Raji (cell line): ENCODE measurements around the gene CLCF1.

ENCODE experiments used
- POLR2A ChIP-seq: IDR thresholded peaks from 2 replicates; pipeline ENCODE4 v1.6.1; 2011; ENCODE audit warnings: low read depth, low read length, control low read depth; ENCODE audit not compliant: insufficient read depth

CLCF1 gene

DNA sequence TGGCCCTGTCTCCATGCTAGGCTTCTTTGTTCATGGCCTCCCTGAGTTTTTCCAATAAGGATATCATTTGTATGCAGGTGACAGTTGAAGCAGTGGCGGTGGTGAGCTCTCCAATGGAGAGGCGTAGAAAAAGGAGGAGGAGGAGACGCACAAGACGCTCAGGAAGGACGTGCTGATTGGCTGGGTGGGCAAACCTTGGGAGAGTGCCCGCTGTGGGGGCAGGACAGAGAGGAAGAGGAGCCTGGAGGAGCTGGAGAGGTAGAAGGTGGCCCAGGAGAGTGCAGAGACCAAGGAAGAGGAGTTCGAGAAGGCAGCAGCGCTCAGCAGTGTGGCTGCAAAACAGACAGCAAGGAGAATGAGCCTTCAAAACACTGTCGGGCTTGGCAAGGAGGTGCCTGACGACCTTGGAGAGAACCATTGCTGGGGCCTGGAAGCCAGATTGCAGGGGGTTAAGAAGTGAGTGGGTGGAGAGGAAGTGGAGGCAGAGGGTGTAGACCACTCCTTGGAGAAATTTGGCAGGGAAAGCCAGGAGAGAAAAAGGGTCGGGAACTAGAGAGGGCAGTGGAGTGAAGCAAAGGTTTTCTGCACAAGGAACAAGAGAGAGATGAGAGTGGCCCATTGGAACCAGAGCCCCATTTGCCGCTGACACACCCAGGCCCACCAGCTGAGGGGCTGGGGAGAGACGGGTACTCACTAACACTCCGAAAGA lies 7.5 kb downstream of the CLCF1 start:
- no peak for TF ChIP-seq POLR2A

DNA sequence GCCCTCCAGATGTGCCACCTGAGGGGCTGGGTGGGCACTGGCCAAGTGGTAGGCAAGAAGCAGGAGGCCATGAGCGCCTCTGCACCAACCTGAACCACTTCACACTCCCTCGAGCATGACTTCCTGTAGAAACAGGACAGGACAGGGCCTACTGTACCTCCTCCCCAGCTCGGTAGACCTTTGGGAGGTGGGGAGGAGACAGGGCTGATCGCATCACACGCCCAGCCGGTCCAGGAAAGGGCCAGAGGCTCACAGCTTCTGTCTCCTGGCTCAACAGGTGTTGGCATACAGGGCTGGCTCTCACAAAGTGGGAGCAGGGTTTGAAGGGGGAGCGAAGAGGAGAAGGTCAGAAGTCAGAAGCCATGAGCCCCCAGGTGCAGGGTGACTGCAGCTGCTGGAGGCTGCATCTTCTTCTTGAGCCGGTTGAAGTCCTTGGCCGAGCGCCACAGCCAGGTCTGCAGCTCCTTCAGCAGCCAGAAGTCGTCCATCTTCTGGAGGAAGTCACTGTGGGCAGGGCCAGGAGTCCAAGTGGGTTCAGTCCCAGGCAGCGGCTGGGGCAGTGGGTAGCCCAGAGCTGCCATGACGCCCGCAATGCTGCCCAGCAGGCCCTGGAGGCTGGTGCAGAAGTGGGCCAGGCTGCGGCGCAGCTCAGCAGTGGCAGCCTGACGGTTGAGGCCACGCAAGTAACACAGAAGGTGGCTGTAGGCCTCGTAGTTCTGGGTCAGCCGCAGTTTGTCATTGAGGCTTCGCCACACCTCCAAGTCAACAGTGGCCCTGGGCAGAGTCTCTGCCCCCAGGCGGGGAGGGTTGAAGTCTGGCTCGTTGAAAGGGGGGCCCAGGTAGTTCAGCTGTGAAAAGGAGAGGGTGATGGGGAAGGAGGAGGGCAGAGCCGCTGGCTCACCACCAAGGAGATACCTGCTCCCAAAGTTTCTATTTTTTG lies 8.3 kb downstream of the CLCF1 start:
- TF ChIP-seq POLR2A = no peak

DNA sequence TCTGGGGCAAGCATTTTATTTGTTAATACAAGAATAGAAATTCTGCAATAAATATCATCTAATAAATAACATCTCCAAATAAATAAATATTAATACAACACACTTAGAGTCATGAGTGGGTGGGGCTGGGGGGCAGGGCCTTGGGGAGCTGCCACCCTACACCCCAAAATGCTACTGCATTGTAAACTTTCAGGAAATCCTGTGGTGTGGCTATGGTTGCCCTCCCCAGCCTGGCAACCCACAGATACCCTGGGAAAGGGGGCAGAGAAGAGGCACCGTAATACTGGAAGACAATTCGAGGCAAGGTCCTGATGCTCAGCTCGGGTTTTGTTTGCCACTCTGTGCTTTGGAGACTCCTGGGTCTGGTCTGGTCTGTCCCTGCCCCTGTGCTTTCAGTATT lies 9.2 kb downstream of the CLCF1 start:
- no peak for TF ChIP-seq POLR2A

DNA sequence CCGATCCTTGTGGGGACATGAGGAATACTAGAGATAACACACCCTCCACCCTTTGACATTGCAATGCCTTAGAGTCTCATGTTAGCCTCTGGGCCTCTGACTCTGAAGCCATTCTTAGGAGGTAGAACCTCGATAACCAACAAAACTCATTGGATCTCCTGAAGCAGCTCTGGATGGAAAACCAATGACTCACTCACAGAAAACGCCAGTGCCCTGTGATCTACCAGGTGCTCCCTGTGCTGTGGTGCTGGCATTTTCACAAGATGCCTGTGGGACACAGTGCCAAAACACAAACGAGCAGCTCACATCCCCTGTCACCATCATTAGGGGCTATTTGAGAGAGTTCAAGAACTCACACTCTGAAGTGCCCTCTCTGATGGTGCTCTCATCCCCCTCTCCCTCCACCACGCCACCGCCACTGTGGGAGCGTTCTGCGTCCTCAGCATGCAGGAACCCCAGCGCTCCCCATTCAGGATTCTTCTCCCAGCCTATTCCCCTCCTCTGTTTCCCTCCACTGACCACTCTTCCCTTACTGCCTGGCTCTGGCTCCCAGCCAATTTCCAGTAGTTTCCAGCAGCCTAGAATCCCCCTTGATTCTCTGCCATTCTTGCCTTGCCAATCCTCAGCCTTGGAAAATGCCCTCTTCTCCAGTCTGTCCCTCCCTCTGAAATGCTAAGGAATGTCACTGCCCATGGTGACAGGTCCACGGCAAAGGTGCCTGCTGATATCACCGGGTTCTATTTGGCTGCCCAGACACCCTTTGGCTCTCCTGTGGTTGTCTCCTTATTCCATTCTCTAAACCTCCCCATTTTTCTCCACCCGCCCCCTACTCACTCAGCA lies 15.3 kb downstream of the CLCF1 start:
- no peak for TF ChIP-seq POLR2A

DNA sequence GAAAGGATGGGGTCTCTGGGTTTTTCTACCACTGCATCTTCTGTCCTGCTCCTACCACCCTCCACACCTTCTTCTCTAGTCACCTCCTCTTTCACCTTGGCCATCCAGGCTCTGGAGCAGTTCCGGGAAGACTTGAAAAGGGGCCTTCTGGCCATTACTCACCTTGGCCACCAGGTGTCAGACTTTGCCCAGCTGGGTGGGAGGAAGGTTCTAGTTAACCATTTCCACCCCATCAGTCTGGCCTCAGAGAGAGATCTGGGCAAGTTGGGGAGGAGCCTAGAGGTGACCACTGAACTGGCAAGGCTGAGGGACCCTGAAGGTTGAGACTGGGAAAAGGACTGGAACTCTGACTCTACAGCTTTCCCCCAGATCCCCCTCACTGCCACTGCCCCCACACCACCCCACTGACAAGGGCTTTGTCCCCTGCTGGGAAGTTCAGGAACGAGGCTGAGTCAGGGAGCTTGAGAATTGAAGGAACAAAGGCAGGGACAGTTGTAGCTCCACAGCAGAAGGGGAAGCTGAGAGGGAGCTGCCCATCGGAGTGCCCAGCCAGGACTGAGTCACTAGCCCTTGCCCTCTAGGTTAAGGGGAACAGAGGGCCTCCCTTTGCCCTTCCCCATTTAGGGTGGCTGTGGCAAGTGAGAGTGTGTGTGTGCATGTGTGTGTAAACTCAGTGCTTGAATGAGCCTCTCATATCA lies 16.4 kb downstream of the CLCF1 start:
- peak; percentile 23; the same call in 1 of the 2 replicates for TF ChIP-seq POLR2A

DNA sequence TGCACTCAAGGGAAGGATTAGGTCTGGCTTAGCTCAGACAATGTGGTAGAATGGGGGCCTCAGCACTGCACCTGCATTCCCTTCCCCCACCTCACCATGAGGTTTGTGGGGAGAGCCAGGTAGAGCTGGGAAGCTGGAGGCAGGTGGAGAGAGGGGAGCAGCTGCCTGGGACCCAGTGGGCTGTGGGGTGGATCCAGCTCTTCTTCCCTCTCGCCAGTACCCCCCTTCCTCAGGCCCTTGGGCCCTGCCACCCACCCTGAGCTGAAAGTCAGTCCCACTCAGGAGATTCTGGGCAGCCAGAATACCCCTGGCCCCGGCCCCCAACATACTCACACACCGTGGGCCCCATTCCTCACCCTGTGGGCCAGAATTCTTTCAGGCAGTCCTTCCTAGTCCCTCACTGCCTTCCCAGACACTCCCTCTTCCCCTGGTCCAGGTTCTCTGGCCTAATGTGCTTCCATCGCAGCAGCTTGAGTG lies 17.0 kb downstream of the CLCF1 start:
- no peak for TF ChIP-seq POLR2A

DNA sequence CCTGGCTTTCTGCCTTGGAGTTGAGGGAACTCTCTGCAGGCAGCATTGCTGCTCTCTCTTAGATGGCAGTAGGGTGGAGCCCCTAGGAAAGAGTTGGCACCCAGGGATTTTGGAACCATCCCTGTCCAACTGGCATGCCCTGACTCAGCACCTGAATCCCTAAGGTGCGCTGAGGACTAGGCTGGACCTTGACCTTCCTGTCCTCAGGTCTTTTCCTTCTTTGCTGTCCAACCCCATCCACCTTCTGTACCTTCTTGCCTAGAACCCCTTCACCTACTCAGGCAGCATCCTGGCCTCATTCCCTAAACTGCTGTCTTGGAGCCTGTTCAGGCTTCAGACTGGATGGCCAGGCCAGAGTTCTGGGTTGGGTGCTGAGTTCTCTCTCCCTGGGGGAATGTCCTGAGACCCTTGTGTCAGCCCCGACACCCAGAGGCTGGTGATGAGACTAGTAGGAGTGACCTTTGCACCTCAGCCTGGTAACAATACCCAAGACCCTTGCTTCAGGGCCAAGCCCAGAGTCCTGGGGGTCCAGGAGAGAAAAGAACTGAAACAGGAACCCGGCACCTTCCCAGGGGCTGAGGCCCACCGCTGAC lies 17.5 kb downstream of the CLCF1 start:
- TF ChIP-seq POLR2A = peak; percentile 23; the same call in 1 of the 2 replicates

DNA sequence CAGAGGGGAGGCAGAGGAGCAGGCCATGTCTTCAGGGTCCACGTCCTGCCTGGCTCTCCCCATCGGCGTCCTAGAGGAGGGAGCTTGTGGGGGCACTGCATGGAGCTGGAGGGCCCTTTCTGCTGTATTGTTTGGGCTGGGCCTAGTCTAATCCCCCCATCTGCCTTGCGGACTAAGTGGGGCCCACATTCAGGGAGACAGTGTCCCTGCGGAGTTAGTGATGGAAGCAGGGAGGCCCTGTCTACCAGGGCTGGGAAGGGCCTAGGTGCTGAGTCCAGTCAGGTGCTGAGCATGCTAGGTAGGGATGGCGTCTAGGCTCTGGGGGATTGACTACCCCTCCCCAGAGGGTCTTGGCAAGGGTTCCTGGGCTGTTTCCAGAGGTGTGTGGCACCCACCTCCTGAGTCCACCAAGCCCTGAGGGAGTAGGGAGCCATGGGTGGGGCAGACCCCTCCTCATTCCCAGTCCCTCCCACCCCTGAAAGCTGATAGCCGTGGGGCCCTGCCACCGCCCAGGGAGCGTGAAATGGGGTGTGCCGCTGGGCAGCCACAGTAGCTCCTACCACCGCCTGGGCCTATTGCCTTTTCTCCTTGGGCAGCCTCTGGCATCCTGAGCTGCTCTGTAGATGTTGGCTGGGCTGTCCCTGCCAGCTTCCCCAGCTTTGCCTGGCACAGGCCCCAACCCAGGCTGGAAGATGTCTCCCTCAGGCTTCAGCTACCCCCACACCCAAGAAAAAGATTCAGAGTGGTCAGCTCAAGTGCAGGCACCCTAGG lies 18.2 kb downstream of the CLCF1 start:
- no peak for TF ChIP-seq POLR2A

DNA sequence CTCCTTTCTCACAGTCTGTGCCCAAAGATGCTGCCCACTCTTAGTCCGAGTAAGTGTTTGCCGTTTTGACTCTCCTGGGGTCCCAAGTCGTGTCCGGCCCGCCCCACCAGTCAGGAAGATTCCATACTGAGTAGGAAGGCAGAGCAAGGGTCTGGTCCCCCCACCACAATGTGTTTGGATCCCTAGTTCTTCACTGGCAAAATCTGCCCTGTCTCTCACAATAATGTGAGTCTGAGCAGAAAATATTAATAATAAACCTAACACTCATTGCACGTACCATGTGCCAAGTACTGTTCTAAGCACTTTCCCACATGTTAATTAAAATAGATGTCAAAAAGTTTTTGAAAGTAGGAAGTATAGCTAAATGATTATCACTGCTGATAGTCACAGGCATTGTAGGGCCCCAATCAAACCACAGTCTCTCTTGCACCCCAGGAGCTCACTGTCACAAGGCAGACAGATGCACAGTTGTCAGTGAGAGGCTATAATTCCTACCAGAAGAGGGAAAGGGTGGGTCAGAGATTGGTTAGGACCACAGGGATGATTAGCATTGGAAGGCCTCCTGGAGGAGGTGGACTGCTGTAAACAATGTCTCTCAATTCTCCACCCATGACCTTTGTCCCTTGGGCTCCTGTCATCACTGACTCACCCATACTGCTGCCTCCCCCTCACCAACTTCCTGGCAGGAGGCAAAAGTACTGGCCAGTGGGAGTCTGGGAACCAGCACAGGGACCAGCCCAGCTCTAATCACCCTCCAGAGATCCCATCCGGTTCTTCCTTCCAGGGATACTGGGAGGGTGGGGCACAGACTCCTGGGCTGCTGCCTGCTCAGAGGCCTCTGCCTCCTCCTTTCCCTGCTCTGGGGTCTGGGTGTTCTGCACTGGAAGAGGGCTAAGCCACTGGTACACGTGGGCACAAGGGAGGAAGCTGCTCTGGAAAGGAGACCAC lies 19.0 kb downstream of the CLCF1 start:
- no peak; the same call in 1 of the 2 replicates for TF ChIP-seq POLR2A

DNA sequence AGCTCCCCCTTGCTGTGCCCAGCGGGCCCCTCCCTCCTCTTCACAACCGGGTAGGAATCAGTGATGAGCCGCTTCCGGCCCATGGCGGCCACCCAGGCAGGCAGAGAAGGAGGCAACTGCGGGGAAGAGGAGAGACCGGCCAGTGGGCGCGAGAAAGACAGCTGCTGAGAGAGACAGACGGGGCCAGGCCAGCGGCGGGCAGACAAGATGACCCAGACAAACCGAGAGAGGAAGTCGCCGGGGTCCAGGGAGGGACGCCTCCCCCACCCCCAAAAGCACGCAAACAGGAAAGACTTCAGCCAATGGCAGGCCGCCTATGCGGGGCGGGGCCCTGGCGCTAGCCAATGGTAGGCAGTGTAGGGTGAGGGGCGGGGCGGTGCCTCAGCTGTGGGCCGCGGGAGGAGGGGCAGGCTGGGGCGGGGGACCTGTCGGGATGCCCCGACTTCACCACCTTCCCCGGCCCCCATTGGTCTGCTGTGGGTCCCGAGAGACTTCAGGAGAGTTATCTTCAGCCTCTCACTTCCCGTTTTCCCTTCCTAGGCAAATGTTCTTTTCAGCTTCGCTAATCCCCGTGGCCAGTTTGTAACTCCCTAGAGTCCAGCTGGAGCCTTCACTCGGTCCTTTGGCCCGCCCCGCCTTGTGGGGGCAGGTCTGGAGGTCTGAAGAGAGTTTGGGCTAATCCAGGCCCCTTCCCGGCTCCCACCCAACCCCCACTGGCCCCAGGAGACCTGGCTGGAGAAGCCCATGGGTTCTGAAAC lies 19.9 kb downstream of the CLCF1 start, which contains the start of gene POLD4:
Gene POLD4 (minus strand): TSS at position 230 of the 758 bp plus-strand sequence. CDS start 147 bp downstream, at position 83.
- TF ChIP-seq POLR2A = peak; percentile 72

DNA sequence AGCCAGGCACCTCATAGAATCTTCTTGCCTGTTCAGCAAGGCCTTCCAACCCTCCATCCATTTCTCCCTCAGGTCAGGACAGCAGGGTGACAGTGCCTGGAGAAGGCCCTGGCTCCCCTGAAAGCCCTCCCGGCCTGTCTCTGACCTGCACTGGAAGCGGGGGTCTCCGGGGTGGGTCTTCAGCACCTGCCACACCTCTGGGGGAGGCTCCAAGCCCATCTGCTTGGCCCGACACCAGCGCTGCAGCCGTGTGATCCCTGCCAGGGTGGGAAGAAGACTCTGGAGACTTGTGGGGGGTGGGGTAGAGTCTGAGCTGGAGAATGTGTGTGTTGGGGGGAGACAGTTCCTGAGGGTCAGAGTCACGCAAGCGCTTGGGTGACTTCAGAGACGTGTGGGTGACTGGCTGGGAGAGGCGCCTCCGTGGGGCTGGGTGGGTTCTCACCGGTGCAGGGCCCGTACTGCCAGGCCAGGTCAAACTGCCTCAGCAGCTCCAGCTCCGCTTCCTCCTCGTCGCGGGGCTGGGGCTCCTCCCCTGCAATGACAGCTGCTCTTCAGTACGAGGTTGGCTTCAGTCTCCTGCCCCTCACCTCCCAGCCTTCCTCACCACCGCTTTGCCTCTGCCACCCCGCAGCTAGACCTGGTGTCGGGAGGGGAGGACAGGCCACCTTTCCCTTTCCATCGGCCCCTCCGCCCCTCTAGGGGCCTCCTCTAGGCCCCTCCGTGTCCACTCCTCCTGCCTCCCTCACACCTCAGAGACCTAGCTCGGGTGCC lies 20.7 kb downstream of the CLCF1 start:
- peak; percentile 86 for TF ChIP-seq POLR2A
